OCI-LY3 (cell line): ENCODE data around the gene FAM181A.

ENCODE experiments used
- CTCF ChIP-seq: fragments of 200-600, 300-600 bp; sonication (generic); IDR thresholded peaks from 2 replicates; pipeline ENCODE4 v1.5.1; 2014; ENCODE audit warnings: antibody characterized with exemption, low read length, low read depth
- EZH2phosphoT487 ChIP-seq: fragments of 200-600 bp; shearing (Covaris generic); IDR thresholded peaks from 2 replicates; pipeline ENCODE4 v1.6.1; 2018; ENCODE audit warnings: antibody characterized with exemption, mixed run types, low read depth

- TF ChIP-seq CTCF (no peak), EZH2phosphoT487 (no peak)
These were observed 5.5 kb downstream of the FAM181A start for GRCh38 chr14:93932642-93933041.
